Right cardiac atrium (tissue), 5 donors: ENCODE measurements around the gene MAMSTR. TPM values are rescaled to one million over a fixed set of nuclear protein-coding genes. Genes with fewer than 3 reads are reported as not detected.

Experiments used
- ATAC-seq, 2 donors: fragments of 200-7000 bp; cut with Tn5 transposase; one replicate each; pipeline versions ENCODE4 v1.8.0 to v1.9.1; 2020; ENCODE audit warnings: moderate library complexity in 2 of 2, mild to moderate bottlenecking in 1 of 2
- DNase-seq, 3 donors: peaks; one replicate each; pipeline ENCODE4 v3.0.0-alpha.2; 2020
- H3K27ac ChIP-seq: one replicate; pipeline ENCODE4 v1.5.1; 2013; ENCODE audit warnings: mild to moderate bottlenecking, low read length, control low read depth, moderate library complexity
- H3K27me3 ChIP-seq: one replicate; pipeline ENCODE4 v1.6.1; 2013; ENCODE audit not compliant: control insufficient read depth, insufficient read depth
- H3K4me1 ChIP-seq: one replicate; pipeline ENCODE4 v1.6.1; 2013; ENCODE audit warnings: low read length; ENCODE audit not compliant: control insufficient read depth, insufficient read depth
- H3K4me3 ChIP-seq: one replicate; pipeline ENCODE4 v1.5.1; 2013; ENCODE audit warnings: low read length, control low read depth
- H3K9me3 ChIP-seq: one replicate; pipeline ENCODE4 v1.6.1; 2013; ENCODE audit warnings: low read length; ENCODE audit not compliant: control insufficient read depth
- WGBS: extraction: QIAGEN DNeasy Blood & Tissue Kit; methylation state at CpG from one replicate; pipeline ENCODE4 v1.1.7; 2013; 5-methylcytosine and 5-hydroxymethylcytosine counted together
- intact Hi-C, 4 donors: fragments of 100-400 bp; cut with DNase I; formaldehyde crosslinking; loops; one replicate each; pipeline versions ENCODE4 v1.11.0 to v1.14.0; 2022 to 2023
- polyA plus RNA-seq: library from polyadenylated mRNA; stranded (reverse); fragments of 200-250 nt; gene quantifications from one replicate; pipeline ENCODE4 v1.2.3, GENCODE V29; 2013
- total RNA-seq, 4 donors: library from RNA; stranded (reverse); fragmentation: NEBNext Ultra II Directional; extraction: Animal tissue kit (Norgen Biotek cat#: 25700); gene quantifications; one replicate each; pipeline ENCODE4 v1.2.1, GENCODE V29; 2021
- donor health status: healthy with polysubstance abuse.
- donor health status: DM: no; HTN: yes; CAD: no.
- donor health status: DM: no; HTN: no; CAD: no.
- donor health status: DM: no; HTN: yes; CAD: no; lungs with severe emphysema.
- donor health status: DM: yes; HTN: yes; CAD: no.

Gene MAMSTR
- total and polyA plus RNA-seq, 5 donors = 1.6 to 5.7 (median 4.0) TPM

- intact Hi-C loops = no loop called here
- WGBS = 90% methylated on average over 11 of the region's 11 CpGs
- no peak for DNase-seq
- Histone ChIP-seq H3K27ac (peak overlapping the region; percentile 46), H3K4me3 (no peak overlapping the region), H3K27me3 (no peaks in the 10 kb centered on the region), H3K4me1 (no peaks in the 10 kb centered on the region), H3K9me3 (no peaks in the 10 kb centered on the region)
- no peak for ATAC-seq
Measured at GRCh38 chr19:48742096-48742495, 22.6 kb upstream of the MAMSTR start.

GRCh38 chr19:48741129-48741999 lies 21.8 kb upstream of the MAMSTR start:
- DNase-seq (peak; percentile 76 to 87 (median 82)), ATAC-seq (peak; percentile 36 to 71)
- H3K27me3 ChIP-seq = no peaks in the 10 kb centered on the region
- WGBS = 32% methylated on average over 35 of the region's 35 CpGs
- intact Hi-C loops = no loop called here
- H3K4me3 ChIP-seq = peak overlapping the region; percentile 3
- no peaks in the 10 kb centered on the region for H3K4me1 ChIP-seq
- H3K9me3 ChIP-seq = no peaks in the 10 kb centered on the region
- H3K27ac ChIP-seq = peak overlapping the region; percentile 86

- ATAC-seq (peak; percentile 54 to 78), DNase-seq (peak; percentile 83 to 91 (median 88))
- H3K9me3 ChIP-seq = no peaks in the 10 kb centered on the region
- H3K4me3 ChIP-seq = peak within 1 kb of the TSS; percentile 58
- intact Hi-C loops = no loop called here
- H3K4me1 ChIP-seq = no peaks in the 10 kb centered on the region
- peak within 1 kb of the TSS; percentile 86 for H3K27ac ChIP-seq
- WGBS = 46% methylated on average over 27 of the region's 27 CpGs
- H3K27me3 ChIP-seq = no peaks in the 10 kb centered on the region
Measured at GRCh38 chr19:48740164-48740972, 20.8 kb upstream of the MAMSTR start, which contains the start of gene RASIP1. Gene RASIP1 (minus strand): TSS chr19:48740610. CDS start chr19:48740282, 328 bp downstream.

GRCh38 chr19:48739404-48740163 lies 20.1 kb upstream of the MAMSTR start:
- Histone ChIP-seq H3K27me3 (no peaks in the 10 kb centered on the region), H3K4me3 (peak overlapping the region; percentile 58), H3K27ac (peak overlapping the region; percentile 53), H3K9me3 (no peaks in the 10 kb centered on the region), H3K4me1 (no peaks in the 10 kb centered on the region)
- ATAC-seq (no peak), DNase-seq (peak in 2 of 3 donors; percentile 23 to 58)
- intact Hi-C loops = no loop called here
- WGBS = 12% methylated on average over 51 of the region's 51 CpGs

GRCh38 chr19:48738557-48739403 lies 19.3 kb upstream of the MAMSTR start:
- H3K4me1 ChIP-seq = no peaks in the 10 kb centered on the region
- no peaks in the 10 kb centered on the region for H3K27me3 ChIP-seq
- peak overlapping the region; percentile 58 for H3K4me3 ChIP-seq
- peak; percentile 95 to 98 (median 97) for DNase-seq
- peak; percentile 79 to 91 for ATAC-seq
- H3K27ac ChIP-seq = peak overlapping the region; percentile 61
- H3K9me3 ChIP-seq = no peaks in the 10 kb centered on the region
- 2% methylated on average over 92 of the region's 96 CpGs for WGBS
- intact Hi-C loops = no loop called here

GRCh38 chr19:48737360-48737998 lies 18.0 kb upstream of the MAMSTR start:
- no peaks in the 10 kb centered on the region for H3K27me3 ChIP-seq
- DNase-seq (peak; percentile 68 to 81 (median 77)), ATAC-seq (peak in 1 of 2 donors; percentile 33)
- WGBS = 53% methylated on average over 22 of the region's 22 CpGs
- H3K27ac ChIP-seq = no peak overlapping the region
- no peaks in the 10 kb centered on the region for H3K4me1 ChIP-seq
- no peaks in the 10 kb centered on the region for H3K9me3 ChIP-seq
- no peak overlapping the region for H3K4me3 ChIP-seq
- intact Hi-C loops = no loop called here

GRCh38 chr19:48735031-48735615 lies 15.6 kb upstream of the MAMSTR start:
- ATAC-seq (no peak), DNase-seq (peak in 2 of 3 donors; percentile 43 to 60)
- Histone ChIP-seq H3K4me1 (no peaks in the 10 kb centered on the region), H3K27ac (no peak overlapping the region), H3K4me3 (no peak overlapping the region), H3K27me3 (no peaks in the 10 kb centered on the region), H3K9me3 (no peaks in the 10 kb centered on the region)
- WGBS = 43% methylated on average over 38 of the region's 38 CpGs
- intact Hi-C loops = no loop called here

GRCh38 chr19:48734625-48735024 lies 15.1 kb upstream of the MAMSTR start:
- Histone ChIP-seq H3K27ac (no peak overlapping the region), H3K27me3 (no peaks in the 10 kb centered on the region), H3K4me1 (no peaks in the 10 kb centered on the region), H3K4me3 (no peak overlapping the region), H3K9me3 (no peaks in the 10 kb centered on the region)
- 95% methylated on average over 9 of the region's 9 CpGs for WGBS
- ATAC-seq = no peak
- intact Hi-C loops = no loop called here
- peak in 2 of 3 donors; percentile 21 to 30 for DNase-seq

GRCh38 chr19:48731452-48731851 lies 11.9 kb upstream of the MAMSTR start:
- intact Hi-C loops = no loop called here
- no peak overlapping the region for H3K27ac ChIP-seq
- H3K4me1 ChIP-seq = no peaks in the 10 kb centered on the region
- ATAC-seq (no peak), DNase-seq (no peak)
- H3K4me3 ChIP-seq = no peak overlapping the region
- WGBS = 91% methylated on average over 4 of the region's 4 CpGs
- no peaks in the 10 kb centered on the region for H3K9me3 ChIP-seq
- no peaks in the 10 kb centered on the region for H3K27me3 ChIP-seq
